Stomach (tissue), 4 donors: ENCODE measurements around the gene CCN2.

ENCODE experiments used
- EP300 ChIP-seq: sonication (generic); formaldehyde crosslinking; IDR thresholded peaks from one replicate; pipeline ENCODE4 v1.6.1; 2017; ENCODE audit warnings: antibody characterized with exemption
- POLR2A ChIP-seq, 4 donors: fragments of 450-650 bp; IDR thresholded peaks; one replicate each; pipeline ENCODE4 v1.6.1; 2016; ENCODE audit warnings: antibody characterized with exemption in 4 of 4, control low read depth in 2 of 4, mild to moderate bottlenecking in 1 of 4, moderate library complexity in 1 of 4
- POLR2AphosphoS5 ChIP-seq, 3 donors: sonication (generic); formaldehyde crosslinking; IDR thresholded peaks; one replicate each; pipeline ENCODE4 v1.6.1; 2016; ENCODE audit warnings: antibody characterized with exemption in 3 of 3
- TF ChIP-seq, protein P1 (sequence below), 7 experiments: fragments of 450-650 bp in 4 of 7; fragments of 200-600 bp in 3 of 7; sonication (generic) in 3 of 7; IDR thresholded peaks; one replicate each; pipeline ENCODE4 v1.5.1; 2016 to 2019; ENCODE audit warnings: antibody characterized with exemption in 7 of 7, control low read depth in 2 of 7, mild to moderate bottlenecking in 1 of 7

DNA sequence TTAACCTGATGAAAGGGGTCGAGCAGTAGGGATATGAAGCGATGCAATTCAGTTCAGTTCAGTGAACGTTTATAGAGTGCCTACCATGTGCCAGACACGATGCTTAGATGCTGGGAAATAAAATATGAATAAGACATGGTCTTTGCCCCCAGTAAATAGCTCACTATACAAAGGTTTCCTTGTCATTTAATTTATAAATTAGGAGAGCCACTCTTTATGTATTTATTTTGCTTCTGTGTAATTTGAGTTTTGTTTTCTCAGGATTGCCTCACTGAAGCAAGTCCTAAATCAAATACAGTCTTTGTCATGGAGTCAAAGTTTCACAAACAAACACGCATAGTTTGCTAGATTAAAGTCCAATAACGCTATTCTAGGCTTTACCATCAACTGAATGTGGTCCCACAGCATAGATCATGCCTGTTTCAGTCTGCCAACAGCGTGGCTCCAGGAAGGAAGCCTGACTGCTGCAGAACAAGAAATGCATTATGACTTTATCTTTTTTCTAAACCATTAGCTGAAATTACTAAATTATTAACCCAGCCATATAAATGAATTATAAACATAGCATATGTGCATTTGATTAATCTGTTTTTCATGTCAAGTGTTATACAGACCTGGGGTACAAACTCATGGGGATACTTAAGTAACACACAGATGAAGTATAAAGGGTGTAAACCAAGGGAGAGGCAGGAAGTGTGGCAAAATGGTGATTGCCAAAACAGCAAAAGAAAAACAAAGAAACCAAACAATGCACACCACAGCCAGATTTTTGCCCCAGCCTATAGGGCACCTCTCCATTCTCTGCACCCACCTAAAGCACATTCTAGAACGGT lies 29.8 kb upstream of the CCN2 start:
- TF ChIP-seq EP300 (no peak), POLR2A (IDR thresholded peaks at IDR 0.05) (no peak), POLR2AphosphoS5 (IDR thresholded peaks at IDR 0.05) (no peak)
- TF ChIP-seq, protein P1, sequence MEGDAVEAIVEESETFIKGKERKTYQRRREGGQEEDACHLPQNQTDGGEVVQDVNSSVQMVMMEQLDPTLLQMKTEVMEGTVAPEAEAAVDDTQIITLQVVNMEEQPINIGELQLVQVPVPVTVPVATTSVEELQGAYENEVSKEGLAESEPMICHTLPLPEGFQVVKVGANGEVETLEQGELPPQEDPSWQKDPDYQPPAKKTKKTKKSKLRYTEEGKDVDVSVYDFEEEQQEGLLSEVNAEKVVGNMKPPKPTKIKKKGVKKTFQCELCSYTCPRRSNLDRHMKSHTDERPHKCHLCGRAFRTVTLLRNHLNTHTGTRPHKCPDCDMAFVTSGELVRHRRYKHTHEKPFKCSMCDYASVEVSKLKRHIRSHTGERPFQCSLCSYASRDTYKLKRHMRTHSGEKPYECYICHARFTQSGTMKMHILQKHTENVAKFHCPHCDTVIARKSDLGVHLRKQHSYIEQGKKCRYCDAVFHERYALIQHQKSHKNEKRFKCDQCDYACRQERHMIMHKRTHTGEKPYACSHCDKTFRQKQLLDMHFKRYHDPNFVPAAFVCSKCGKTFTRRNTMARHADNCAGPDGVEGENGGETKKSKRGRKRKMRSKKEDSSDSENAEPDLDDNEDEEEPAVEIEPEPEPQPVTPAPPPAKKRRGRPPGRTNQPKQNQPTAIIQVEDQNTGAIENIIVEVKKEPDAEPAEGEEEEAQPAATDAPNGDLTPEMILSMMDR (IDR thresholded peaks at IDR 0.05): no peak
